K562 (cell line): ENCODE results near the gene MPDU1. TPM values are rescaled to one million over a fixed set of nuclear protein-coding genes. Genes with fewer than 3 reads are reported as not detected.
A peak's percentile ranks its signal among the peaks of the same experiment; 100 is the strongest.

ENCODE experiments used
- ELK1 ChIP-seq: sonication (generic); formaldehyde crosslinking; IDR thresholded peaks from 2 replicates; pipeline ENCODE4 v1.8.1; 2022; ENCODE audit warnings: missing genetic modification reagents
- EWSR1 ChIP-seq: fragments of 450-650 bp; IDR thresholded peaks from 2 replicates; pipeline ENCODE4 v1.6.1; 2018; ENCODE audit warnings: borderline replicate concordance, mild to moderate bottlenecking, low read depth, moderate library complexity; ENCODE audit not compliant: partially characterized antibody
- HDGF ChIP-seq: fragments of 450-650 bp; IDR thresholded peaks from 2 replicates; pipeline ENCODE4 v1.6.1; 2016
- MAFK ChIP-seq: IDR thresholded peaks from 2 replicates; pipeline ENCODE4 v1.6.1; 2011; ENCODE audit warnings: low read length, improper control_type of control experiment
- NFATC3 ChIP-seq: fragments of 450-650 bp; IDR thresholded peaks from 2 replicates; pipeline ENCODE4 v1.6.1; 2017; ENCODE audit warnings: mild to moderate bottlenecking
- NFXL1 ChIP-seq: fragments of 450-650 bp; formaldehyde crosslinking; IDR thresholded peaks from 2 replicates; pipeline ENCODE4 v1.4.0; 2021; ENCODE audit warnings: mild to moderate bottlenecking
- PTRF ChIP-seq: fragments of 450-650 bp; IDR thresholded peaks from 2 replicates; pipeline ENCODE4 v1.6.1; 2016; ENCODE audit warnings: mild to moderate bottlenecking, missing genetic modification characterization, missing compliant biosample characterization
- RAD21 ChIP-seq, 2 experiments: fragments of 250-450 bp in 1 of 2; fragments of 450-650 bp in 1 of 2; sonication (Bioruptor Pico) in 1 of 2; formaldehyde crosslinking in 1 of 2; IDR thresholded peaks in 1 of 2; conservative IDR thresholded peaks in 1 of 2; 2 replicates each; pipeline versions ENCODE4 v1.4.0 to v1.8.0; 2020 to 2022; ENCODE audit warnings: mild to moderate bottlenecking in 2 of 2, moderate library complexity in 1 of 2
- SIN3B ChIP-seq: fragments of 450-650 bp; IDR thresholded peaks from 2 replicates; pipeline ENCODE4 v1.6.1; 2017; ENCODE audit warnings: low read depth, mild to moderate bottlenecking, moderate library complexity
- TAF1 ChIP-seq: IDR thresholded peaks from 2 replicates; pipeline ENCODE4 v1.6.1; 2011; ENCODE audit warnings: mild to moderate bottlenecking, low read length, moderate library complexity; ENCODE audit not compliant: insufficient read depth, control insufficient read depth, severe bottlenecking; ENCODE audit errors: extremely low read depth
- TFE3 ChIP-seq: fragments of 450-650 bp; formaldehyde crosslinking; IDR thresholded peaks from 2 replicates; pipeline ENCODE4 v1.4.0; 2020; ENCODE audit warnings: mild to moderate bottlenecking, mixed read lengths
- ZBTB7A ChIP-seq: IDR thresholded peaks from 2 replicates; pipeline ENCODE4 v1.6.1; 2011; ENCODE audit warnings: low read depth, mild to moderate bottlenecking, low read length, moderate library complexity, borderline replicate concordance; ENCODE audit not compliant: control insufficient read depth
- ZFP1 ChIP-seq: fragments of 450-650 bp; formaldehyde crosslinking; IDR thresholded peaks from 2 replicates; pipeline ENCODE4 v1.4.0; 2020; ENCODE audit warnings: mild to moderate bottlenecking, mixed read lengths
- ZNF146 ChIP-seq: IDR thresholded peaks from one replicate; pipeline ENCODE4 v1.6.1; 2018; ENCODE audit warnings: missing compliant biosample characterization; ENCODE audit not compliant: unreplicated experiment
- ZNF232 ChIP-seq: sonication (generic); formaldehyde crosslinking; IDR thresholded peaks from 2 replicates; pipeline ENCODE4 v1.8.0; 2022; ENCODE audit warnings: mild to moderate bottlenecking, missing genetic modification reagents
- polyA plus RNA-seq, 8 experiments: library from polyadenylated mRNA; depleted of rRNA in 4 of 8; stranded (reverse) in 5 of 8; unstranded in 3 of 8; fragments of >200 nt; fragmentation: Nextera tagmentation in 2 of 8; fragmentation: Illumina TruSeq in 1 of 8; extraction: Ambion mirVana in 2 of 8; extraction: Trizol in 1 of 8; gene quantifications; 2 replicates each; pipeline versions ENCODE4 v1.2.1 to v1.2.3, GENCODE V29; 2011 to 2014; ENCODE audit warnings: inconsistent platforms in 1 of 8, missing spikeins in 1 of 8
- total RNA-seq, 7 experiments: library from RNA; depleted of rRNA in 6 of 7; stranded (reverse); fragments of >200 nt in 6 of 7; fragmentation: Illumina TruSeq in 2 of 7; extraction: Trizol in 2 of 7; gene quantifications; 2 replicates each; pipeline versions ENCODE4 v1.2.1 to v1.2.3, GENCODE V29; 2011 to 2021; ENCODE audit warnings: low replicate concordance in 1 of 7
- TF ChIP-seq, protein P1 (sequence below), 2 experiments: fragments of 450-650 bp; formaldehyde crosslinking in 1 of 2; IDR thresholded peaks; 2 replicates each; pipeline versions ENCODE4 v1.4.0 to v1.6.1; 2014 to 2020; ENCODE audit warnings: mild to moderate bottlenecking in 2 of 2, borderline replicate concordance in 1 of 2, low read depth in 1 of 2

MPDU1 gene
- total and polyA plus RNA-seq, 9 of the 15 experiments (the other 6 are each of a cell fraction or from before 2014, with no cell fraction given): 4.9 to 179 (median 77.1) TPM

DNA sequence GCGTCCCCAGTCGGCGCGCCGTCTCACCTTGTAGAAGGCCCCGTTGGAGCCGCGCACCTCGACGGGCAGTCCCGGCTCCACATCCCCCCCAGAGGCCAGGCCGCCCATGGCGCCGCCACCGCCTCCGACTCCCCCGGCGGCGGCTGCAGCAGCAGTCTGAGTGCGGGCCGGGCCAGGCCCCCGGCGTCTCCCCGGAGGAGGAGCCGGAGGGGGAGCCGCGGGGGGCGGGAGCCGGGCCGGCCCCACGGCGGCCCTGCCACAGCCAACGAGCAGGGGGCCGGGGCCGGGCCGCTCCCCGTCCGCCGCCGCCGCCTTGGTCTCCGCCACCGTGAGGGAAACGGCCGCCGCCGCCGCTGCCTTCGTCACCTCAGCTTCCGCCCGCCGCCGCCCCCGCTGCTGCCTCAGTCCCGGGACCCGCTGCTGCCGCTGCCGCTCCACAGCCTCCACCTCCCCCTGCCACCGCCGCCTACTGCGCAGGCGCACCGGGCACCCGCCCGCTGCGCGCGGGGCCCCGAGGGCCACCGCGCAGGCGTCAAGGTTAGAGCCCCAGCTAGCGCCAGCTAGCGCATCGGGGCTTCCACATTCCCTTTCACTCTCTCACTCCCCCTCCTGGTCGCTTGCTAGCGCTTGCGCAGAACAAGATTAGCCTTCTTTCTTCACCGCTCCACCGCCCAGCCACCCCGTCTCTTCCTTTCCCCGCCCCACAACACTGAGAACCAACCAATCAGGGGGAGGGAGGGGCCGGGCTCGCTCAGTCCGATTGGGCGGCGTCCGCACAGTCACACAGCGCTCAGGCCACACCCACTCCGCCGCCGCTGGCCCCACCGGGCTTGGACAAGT, 31.0 kb downstream of the MPDU1 start, which contains the start of gene FXR2 (continued):
- TF ChIP-seq, protein P1, sequence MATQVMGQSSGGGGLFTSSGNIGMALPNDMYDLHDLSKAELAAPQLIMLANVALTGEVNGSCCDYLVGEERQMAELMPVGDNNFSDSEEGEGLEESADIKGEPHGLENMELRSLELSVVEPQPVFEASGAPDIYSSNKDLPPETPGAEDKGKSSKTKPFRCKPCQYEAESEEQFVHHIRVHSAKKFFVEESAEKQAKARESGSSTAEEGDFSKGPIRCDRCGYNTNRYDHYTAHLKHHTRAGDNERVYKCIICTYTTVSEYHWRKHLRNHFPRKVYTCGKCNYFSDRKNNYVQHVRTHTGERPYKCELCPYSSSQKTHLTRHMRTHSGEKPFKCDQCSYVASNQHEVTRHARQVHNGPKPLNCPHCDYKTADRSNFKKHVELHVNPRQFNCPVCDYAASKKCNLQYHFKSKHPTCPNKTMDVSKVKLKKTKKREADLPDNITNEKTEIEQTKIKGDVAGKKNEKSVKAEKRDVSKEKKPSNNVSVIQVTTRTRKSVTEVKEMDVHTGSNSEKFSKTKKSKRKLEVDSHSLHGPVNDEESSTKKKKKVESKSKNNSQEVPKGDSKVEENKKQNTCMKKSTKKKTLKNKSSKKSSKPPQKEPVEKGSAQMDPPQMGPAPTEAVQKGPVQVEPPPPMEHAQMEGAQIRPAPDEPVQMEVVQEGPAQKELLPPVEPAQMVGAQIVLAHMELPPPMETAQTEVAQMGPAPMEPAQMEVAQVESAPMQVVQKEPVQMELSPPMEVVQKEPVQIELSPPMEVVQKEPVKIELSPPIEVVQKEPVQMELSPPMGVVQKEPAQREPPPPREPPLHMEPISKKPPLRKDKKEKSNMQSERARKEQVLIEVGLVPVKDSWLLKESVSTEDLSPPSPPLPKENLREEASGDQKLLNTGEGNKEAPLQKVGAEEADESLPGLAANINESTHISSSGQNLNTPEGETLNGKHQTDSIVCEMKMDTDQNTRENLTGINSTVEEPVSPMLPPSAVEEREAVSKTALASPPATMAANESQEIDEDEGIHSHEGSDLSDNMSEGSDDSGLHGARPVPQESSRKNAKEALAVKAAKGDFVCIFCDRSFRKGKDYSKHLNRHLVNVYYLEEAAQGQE (IDR thresholded peaks at IDR 0.05; ENCODE audit: borderline replicate concordance): peak; percentile 13; the same call in 1 of the 2 replicates
- TF ChIP-seq, protein P1 (CRISPR knock-in tag; IDR thresholded peaks at IDR 0.05; ENCODE audit: low read depth): no peak
- TF ChIP-seq ZFP1 (CRISPR knock-in tag): no peak
- TF ChIP-seq SIN3B: peak; percentile 43
- TF ChIP-seq MAFK: no peak
- peak; percentile 49 for TF ChIP-seq TAF1
- TF ChIP-seq ZNF146: no peak
- no peak for TF ChIP-seq EWSR1
- no peak for TF ChIP-seq ELK1 (CRISPR knock-in tag)
- peak; percentile 62; the same call in 1 of the 2 replicates for TF ChIP-seq ZBTB7A
- TF ChIP-seq HDGF: peak; percentile 56; the same call in 1 of the 2 replicates
- TF ChIP-seq TFE3: no peak
- peak; percentile 28 to 33; a peak in 3 of 4 replicates for TF ChIP-seq RAD21 (CRISPR knock-in tag; conservative IDR thresholded peaks at IDR 0.05 in 1 of 2, IDR thresholded peaks at IDR 0.05 in 1 of 2)
- no peak for TF ChIP-seq NFATC3
- TF ChIP-seq NFXL1 (CRISPR knock-in tag): no peak
- no peak for TF ChIP-seq ZNF232
- TF ChIP-seq PTRF (tag): no peak
